Chondrocyte (in vitro differentiated cells): ENCODE results near the gene DMD. TPM values are rescaled to one million over a fixed set of nuclear protein-coding genes. Genes with fewer than 3 reads are reported as not detected.

Experiments
- DNase-seq: peaks from one replicate; pipeline ENCODE4 v3.0.0; 2021; ENCODE audit warnings: mixed read lengths, low spot score
- H3K27ac Mint-ChIP-seq: one replicate; pipeline ENCODE4 v1.8.0; 2021; ENCODE audit warnings: mild to moderate bottlenecking, moderate library complexity, mixed read lengths; ENCODE audit not compliant: unreplicated experiment
- H3K27me3 Mint-ChIP-seq: 2 replicates; pipeline ENCODE4 v1.8.0; 2021; ENCODE audit warnings: low read depth, mixed read lengths
- H3K36me3 Mint-ChIP-seq: 2 replicates; pipeline ENCODE4 v1.8.0; 2021; ENCODE audit warnings: low read depth, mixed read lengths
- H3K4me1 Mint-ChIP-seq: 2 replicates; pipeline ENCODE4 v1.8.0; 2021; ENCODE audit warnings: low read depth, mild to moderate bottlenecking, mixed read lengths
- H3K4me3 Mint-ChIP-seq: one replicate; pipeline ENCODE4 v1.8.0; 2021; ENCODE audit warnings: mild to moderate bottlenecking, moderate library complexity, mixed read lengths; ENCODE audit not compliant: unreplicated experiment
- H3K9me3 Mint-ChIP-seq: 2 replicates; pipeline ENCODE4 v1.8.0; 2021; ENCODE audit warnings: low read depth, mixed read lengths
- total RNA-seq: library from RNA; stranded (reverse); gene quantifications from 3 replicates; pipeline ENCODE4 v1.2.1, GENCODE V29; 2021
- TF ChIP-seq, protein P1 (sequence below): fragments of 200-600 bp; sonication (generic); IDR thresholded peaks from 2 replicates; pipeline ENCODE4 v1.5.0; 2021; ENCODE audit warnings: antibody characterized with exemption, mild to moderate bottlenecking, moderate library complexity

Gene DMD
- total RNA-seq, 1 donor from 2014 or later, result 201 TPM

DNA sequence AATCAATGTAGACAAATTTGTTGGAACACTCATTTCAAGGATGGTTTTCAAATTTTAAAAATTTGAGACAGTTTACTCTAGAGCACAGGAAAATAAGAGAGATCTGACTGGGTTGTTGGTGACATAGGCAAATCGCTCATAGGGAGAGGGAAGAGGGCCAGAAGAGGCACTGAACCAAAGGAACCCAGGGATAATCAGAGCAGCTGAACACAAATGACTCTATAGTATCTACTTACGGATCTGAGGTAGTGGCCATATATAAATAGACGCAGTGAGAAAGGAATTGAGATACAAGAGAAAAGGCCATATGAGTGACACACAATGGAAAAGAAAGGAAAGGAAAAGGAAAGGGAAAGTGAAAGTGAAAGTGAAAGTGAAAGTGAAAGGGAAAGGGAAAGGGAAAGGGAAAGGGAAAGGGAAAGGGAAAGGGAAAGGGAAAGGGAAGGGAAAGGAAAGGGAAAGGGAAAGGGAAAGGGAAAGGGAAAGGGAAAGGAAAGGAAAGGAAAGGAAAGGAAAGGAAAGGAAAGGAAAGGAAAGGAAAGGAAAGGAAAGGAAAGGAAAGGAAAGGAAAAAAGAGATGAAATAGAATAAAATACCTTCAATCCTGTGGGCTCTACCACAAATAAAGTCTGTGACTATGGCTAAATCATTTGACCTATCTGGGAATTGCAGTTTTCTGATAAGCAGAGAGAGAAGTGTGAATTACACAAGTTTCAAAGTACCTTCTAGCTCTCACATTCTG is 759.2 kb downstream of the DMD start:
- peaks cover 2% of the 10 kb centered on the region for H3K36me3 Mint-ChIP-seq
- no peak overlapping the region for H3K27ac Mint-ChIP-seq
- H3K4me1 Mint-ChIP-seq, result peaks cover 5% of the 10 kb centered on the region
- no peaks in the 10 kb centered on the region for H3K27me3 Mint-ChIP-seq
- TF ChIP-seq, protein P1, sequence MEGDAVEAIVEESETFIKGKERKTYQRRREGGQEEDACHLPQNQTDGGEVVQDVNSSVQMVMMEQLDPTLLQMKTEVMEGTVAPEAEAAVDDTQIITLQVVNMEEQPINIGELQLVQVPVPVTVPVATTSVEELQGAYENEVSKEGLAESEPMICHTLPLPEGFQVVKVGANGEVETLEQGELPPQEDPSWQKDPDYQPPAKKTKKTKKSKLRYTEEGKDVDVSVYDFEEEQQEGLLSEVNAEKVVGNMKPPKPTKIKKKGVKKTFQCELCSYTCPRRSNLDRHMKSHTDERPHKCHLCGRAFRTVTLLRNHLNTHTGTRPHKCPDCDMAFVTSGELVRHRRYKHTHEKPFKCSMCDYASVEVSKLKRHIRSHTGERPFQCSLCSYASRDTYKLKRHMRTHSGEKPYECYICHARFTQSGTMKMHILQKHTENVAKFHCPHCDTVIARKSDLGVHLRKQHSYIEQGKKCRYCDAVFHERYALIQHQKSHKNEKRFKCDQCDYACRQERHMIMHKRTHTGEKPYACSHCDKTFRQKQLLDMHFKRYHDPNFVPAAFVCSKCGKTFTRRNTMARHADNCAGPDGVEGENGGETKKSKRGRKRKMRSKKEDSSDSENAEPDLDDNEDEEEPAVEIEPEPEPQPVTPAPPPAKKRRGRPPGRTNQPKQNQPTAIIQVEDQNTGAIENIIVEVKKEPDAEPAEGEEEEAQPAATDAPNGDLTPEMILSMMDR, result no peak
- no peaks in the 10 kb centered on the region for H3K9me3 Mint-ChIP-seq
- no peak overlapping the region for H3K4me3 Mint-ChIP-seq
- no peak for DNase-seq

DNA sequence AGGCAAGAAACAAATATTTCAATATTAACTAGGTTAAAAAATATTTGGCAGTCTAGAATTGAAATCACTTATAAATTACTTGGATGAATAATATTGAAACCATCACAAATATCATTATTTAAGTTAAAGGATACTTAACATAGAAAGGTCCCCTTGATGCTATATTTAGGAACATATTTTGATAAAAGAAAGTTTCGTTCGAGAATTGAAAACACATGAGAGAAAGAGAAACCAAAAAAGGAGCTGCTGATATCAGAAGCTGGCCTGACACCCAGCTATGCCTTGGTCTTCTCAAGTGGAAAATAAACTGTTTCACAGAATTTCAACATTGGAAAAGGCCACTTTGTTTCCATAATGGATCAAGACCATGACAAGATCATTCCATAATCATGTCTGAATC is 762.4 kb downstream of the DMD start:
- no peak overlapping the region for H3K4me3 Mint-ChIP-seq
- peaks cover 2% of the 10 kb centered on the region for H3K36me3 Mint-ChIP-seq
- H3K9me3 Mint-ChIP-seq, result no peaks in the 10 kb centered on the region
- TF ChIP-seq, protein P1, result no peak
- no peaks in the 10 kb centered on the region for H3K4me1 Mint-ChIP-seq
- no peaks in the 10 kb centered on the region for H3K27me3 Mint-ChIP-seq
- DNase-seq, result no peak
- H3K27ac Mint-ChIP-seq, result no peak overlapping the region

DNA sequence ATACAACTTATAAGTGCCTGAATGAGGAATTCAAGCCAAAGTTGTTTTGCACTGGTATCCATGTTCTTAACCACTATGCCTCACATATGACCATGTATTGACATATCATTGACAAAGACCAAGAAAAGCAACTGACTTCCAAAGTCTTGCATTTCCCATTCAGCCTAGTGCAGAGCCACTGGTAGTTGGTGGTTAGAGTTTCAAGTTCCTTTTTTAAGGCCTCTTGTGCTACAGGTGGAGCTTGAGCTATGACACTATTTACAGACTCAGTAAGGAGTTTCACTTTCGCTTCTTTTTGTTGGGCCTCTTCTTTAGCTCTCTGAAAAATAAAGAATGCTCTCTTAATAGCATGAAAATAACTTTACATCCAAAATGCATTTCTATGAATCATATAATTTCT is 763.0 kb downstream of the DMD start:
- H3K4me1 Mint-ChIP-seq, result no peaks in the 10 kb centered on the region

DNA sequence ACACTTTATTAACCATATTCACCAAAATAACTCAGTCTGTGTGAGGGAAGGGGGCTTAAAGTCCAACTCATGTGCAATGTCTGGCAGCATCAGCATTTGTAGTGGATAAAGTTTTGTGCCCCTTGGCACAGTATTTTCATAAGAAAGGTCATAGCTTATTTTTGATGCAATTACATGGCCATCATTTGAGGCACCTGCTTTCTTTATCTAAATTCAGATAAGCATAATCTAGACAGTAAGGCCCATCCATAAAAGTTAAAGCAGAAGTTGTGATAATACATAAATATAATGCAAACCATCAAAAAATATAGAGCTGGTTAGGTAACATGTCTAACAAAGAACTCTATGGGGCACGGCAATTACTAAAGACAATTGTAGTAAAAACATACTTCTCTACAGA is 763.7 kb downstream of the DMD start:
- Mint-ChIP-seq H3K4me3 (no peak overlapping the region), H3K4me1 (no peaks in the 10 kb centered on the region), H3K36me3 (peaks cover 2% of the 10 kb centered on the region), H3K27ac (no peak overlapping the region), H3K27me3 (no peaks in the 10 kb centered on the region), H3K9me3 (no peaks in the 10 kb centered on the region)
- no peak for DNase-seq
- TF ChIP-seq, protein P1, result no peak

More for the DNA sequence above, 763.0 kb downstream of the DMD start:
- Mint-ChIP-seq H3K4me3 (no peak overlapping the region), H3K27me3 (no peaks in the 10 kb centered on the region), H3K9me3 (no peaks in the 10 kb centered on the region), H3K27ac (no peak overlapping the region), H3K36me3 (peaks cover 2% of the 10 kb centered on the region)
- TF ChIP-seq, protein P1, result no peak
- DNase-seq, result no peak

DNA sequence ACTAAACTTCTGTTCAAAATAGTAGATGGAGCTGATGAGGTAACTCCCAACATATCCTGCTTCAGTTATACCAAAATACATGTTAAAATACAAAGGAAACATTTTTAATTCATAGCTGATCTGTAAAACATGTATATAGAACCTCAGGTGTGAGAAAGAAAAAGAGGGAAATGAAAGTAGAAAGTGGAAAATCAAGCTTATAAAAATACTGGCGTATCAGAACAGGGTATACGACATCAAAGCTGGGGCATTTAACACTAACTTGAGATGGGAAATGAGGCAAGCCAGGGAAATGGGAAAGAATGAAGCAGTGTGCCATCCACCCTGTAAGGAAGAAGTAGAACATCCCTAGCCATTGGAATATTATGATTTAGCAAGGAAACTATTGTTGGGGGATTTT is 767.5 kb downstream of the DMD start:
- TF ChIP-seq, protein P1, result no peak
- Mint-ChIP-seq H3K27me3 (no peaks in the 10 kb centered on the region), H3K36me3 (no peaks in the 10 kb centered on the region), H3K27ac (no peak overlapping the region), H3K4me1 (no peaks in the 10 kb centered on the region), H3K4me3 (no peak overlapping the region), H3K9me3 (no peaks in the 10 kb centered on the region)
- DNase-seq, result no peak
